G401.6 (cell line): ENCODE results near the gene GNPDA1.

Experiments used
- FAIRE-seq: peaks from 2 replicates; lab custom pipeline; 2012; peaks lifted over from hg19 to GRCh38; lab: Jason Lieb, UNC

Gene GNPDA1

DNA sequence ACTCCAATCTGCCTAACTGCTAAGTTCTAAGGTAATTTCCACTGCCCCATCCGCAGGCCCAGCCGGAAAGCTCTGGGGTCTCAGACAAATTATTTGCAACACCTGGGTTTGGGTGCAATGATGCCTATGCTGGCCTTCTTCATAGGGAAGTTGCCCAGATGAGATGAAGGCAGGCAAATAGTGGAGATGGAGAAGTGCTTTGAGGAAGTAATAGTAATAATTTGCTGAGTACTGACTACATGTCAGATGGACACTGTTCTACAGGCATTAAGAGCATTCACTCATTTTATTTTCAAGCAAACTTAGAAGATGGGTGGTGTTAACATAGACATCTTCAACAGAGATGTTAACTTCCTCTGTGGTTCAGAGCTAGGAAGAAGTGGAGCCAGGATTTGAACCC lies 58.6 kb downstream of the GNPDA1 start:
- FAIRE-seq, result no peak

DNA sequence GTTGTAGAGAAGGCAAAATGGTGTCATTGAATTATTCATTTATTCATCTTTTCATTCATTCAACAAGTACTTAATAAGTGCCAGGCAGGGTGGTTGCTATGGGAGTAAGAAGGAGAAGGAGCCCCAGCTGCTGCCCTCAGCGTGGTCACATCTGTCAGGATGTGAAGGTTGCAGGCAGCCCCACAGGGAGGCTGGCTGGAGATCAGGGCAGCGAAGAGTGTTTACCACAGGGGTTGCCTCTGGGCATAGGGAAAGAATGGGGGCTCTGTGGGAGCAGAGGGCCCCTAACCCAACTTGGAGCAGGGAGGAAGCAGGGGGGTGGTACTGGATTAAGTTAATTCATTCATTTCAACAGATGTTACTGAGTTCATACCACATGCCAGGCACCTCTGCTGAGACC lies 60.8 kb downstream of the GNPDA1 start:
- FAIRE-seq, result no peak

DNA sequence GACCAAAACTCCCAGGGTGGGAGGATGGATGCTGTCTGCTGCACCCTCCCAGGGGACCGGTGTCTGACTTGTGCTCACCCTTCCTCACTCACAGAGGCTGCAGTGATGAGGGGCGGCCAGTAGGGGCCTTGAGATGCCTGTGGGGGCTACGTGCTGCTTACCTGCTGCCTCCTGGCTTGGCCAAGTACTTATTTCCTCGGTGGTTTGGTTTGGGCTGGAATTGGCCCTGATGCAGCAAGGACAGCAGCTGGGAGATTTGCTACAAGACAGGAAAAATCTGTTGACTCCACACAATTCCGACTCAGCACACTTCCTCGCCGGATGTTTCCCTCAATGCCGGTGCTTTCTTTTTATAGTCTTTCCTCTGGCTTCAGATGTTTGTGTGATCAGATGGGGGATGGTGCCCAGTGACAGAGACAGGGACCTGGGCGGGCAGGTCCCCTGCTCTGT lies 61.5 kb downstream of the GNPDA1 start:
- FAIRE-seq, result no peak
